Stimulated activated CD4-positive, alpha-beta T cell treated with anti-CD3 and anti-CD28 coated beads, Interleukin-1b, Interleukin-23, amount 100 ng/mL, for 48 hours (primary cell): ENCODE results near the gene LIMK1.
A peak's percentile ranks its signal among the peaks of the same experiment; 100 is the strongest.

Experiments used
- DNase-seq: peaks from one replicate; pipeline ENCODE4 v3.0.0-alpha.2; 2020

LIMK1 gene

GRCh38 chr7:74056096-74056915 lies 27.3 kb upstream of the LIMK1 start:
- DNase-seq, result no peak

DNA sequence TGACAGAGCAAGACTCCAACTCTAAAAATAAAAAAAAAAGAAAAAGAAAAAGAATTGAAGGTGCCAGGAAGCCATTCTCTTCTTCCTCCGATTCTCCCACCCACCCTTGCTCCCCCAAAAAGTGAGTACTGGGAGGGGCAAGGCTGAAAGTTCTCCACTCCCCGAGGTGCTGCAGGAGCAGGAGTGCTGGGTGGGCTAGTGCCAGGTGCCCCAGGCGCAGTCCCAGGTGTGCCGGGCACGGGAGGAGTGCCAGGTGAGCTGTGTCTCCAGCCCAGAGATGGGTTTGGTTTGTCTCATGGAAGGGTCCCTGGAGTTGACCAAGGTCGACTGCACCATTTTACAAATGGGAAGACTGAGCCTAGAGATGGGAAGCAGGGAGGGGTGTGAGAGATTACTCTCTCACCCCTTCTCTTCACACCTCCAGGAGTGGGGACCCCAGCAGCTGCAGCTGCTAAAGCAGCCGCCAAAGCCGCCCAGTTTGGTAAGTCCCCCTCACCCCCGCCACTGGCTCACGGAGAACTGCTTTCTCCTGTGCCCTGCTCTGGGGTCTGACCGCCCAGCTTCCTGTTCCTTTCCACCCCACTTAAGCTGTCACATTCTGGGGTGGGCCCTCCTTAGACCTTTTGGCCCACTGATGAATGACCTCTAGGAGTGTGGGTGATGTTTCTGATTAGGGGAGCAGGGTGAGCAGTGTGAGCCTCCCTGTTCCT lies 26.2 kb upstream of the LIMK1 start:
- DNase-seq, result no peak

- no peak for DNase-seq
These were observed 25.6 kb upstream of the LIMK1 start for GRCh38 chr7:74057987-74058386.

DNA sequence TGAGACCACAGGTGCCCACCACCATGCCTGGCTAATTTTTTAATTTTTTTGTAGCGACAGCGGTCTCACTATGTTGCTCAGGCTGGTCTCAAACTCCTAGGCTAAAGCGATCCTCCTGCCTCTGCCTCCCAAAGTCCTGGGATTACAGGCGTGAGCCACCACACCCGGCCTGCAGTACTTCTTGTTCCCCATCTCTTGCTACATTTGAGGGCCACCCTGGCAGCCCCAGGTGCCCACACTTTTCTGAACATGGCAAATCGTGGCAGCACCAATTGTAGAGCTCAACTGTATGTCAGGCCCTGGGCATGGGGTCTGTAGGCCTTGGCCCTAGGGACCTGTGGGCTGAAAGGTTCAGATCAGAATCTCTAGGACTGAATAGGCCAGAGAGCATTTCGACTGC lies 25.1 kb upstream of the LIMK1 start:
- no peak for DNase-seq

DNA sequence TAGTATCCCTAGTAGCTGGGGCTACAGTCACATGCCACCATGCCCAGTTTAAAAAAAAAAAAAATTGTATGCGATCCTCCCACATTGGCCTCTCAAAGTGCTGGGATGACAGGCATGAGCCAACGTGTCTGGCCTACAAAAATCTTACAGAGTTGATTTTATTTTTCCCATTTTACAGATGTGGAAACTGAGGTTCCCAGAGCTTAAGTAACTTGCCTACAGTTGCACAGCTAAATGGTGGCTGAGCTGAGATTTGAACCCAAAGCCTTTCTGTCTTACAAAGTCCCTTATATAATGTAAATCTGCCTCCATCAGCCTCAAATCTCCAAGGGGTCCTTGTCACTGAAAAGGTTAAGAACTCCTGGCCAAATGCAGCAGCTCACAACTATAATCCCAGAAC lies 24.6 kb upstream of the LIMK1 start:
- no peak for DNase-seq

GRCh38 chr7:74059681-74060588 lies 23.7 kb upstream of the LIMK1 start:
- no peak for DNase-seq

- DNase-seq, result peak; percentile 43
These were observed 21.6 kb upstream of the LIMK1 start for GRCh38 chr7:74061840-74062539.

- DNase-seq, result no peak
These were observed 20.4 kb upstream of the LIMK1 start for GRCh38 chr7:74063223-74063641.

- no peak for DNase-seq
These were observed 20.0 kb upstream of the LIMK1 start for GRCh38 chr7:74063646-74064045.

DNA sequence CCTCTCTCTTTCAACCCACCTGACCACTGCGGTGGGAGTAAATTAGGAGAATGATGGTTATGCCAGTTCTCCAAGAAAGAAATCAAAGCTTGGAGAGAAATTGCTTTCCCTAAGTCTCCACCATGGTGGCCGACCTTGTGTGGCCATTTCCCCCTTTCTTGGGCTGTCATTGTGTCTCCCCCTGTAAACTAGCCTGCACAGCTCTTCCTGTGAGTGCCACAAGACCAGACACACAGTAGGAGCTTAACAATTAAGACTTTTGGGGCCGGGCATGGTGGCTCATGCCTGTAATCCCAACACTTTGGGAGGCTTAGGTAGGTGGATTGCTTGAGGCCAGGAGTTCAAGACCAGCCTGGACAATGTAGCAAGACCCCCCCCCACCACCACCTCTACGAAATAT lies 18.9 kb upstream of the LIMK1 start:
- no peak for DNase-seq

GRCh38 chr7:74066626-74067025 lies 17.0 kb upstream of the LIMK1 start:
- DNase-seq, result no peak

GRCh38 chr7:74068378-74069085 lies 15.1 kb upstream of the LIMK1 start:
- DNase-seq, result no peak

DNA sequence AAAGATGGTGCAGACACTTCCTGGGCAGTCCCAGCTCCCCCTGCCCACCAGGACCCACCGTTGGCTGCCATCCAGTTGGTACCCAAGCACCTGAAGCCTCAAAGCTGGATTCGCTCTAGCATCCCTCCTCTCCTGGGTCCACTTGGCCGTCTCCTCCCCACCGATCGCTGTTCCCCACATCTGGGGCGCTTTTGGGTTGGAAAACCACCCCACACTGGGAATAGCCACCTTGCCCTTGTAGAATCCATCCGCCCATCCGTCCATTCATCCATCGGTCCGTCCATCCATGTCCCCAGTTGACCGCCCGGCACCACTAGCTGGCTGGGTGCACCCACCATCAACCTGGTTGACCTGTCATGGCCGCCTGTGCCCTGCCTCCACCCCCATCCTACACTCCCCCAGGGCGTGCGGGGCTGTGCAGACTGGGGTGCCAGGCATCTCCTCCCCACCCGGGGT lies 14.5 kb upstream of the LIMK1 start:
- no peak for DNase-seq

DNA sequence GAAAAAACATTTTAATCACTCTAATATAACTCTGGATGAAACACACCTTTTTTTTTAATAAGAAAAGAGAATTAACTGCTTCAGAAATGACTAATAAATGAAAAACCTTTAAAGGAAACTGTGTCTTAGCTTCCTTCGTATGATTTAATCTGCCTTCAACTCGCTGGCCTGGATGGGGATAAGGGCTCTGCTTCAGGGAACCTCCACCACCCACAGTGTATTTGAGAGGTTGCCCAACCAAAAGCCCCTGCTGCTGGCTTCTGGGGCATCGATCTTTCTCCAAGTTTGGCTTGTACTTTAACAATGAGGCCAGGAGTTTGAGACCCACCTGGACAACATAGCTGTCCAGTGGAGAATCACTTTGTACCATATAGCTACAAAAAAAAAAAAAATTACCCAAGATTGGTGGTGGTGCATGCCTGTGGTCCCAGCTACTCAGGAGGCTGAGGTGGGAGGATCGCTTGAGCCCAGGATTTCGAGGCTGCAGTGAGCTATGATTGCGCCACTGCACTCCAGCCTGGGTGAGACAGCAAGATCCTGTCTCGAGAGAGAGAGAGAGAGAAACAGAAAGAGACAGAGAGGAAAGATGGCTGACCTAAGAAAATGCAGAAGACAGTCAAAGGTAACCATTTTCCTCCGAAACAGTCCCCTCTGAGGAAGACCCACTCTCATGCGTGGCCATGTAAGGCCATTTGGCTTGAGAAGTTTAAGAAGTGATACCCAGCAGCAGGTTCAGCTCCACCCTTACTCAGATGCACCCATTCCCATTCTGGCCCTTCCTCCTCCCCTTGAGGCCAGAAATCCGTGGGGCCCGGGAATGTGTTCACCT lies 13.6 kb upstream of the LIMK1 start:
- no peak for DNase-seq

DNA sequence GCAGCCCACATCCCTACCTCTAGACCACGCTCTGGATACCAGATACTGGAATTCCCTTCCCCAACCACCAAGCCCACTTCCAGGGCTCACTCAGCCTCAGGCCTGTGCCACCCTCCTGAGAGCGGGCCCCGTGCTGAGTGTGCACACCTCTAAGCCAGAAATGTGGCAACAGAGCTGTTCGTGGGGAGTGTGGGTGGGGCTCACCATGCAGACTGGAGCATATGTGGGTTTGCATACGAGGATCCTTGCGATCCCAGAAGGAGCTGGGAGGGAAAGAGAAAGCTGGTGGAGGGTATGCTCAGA lies 13.0 kb upstream of the LIMK1 start:
- no peak for DNase-seq

- no peak for DNase-seq
These were observed 12.5 kb upstream of the LIMK1 start for GRCh38 chr7:74071121-74071520.

DNA sequence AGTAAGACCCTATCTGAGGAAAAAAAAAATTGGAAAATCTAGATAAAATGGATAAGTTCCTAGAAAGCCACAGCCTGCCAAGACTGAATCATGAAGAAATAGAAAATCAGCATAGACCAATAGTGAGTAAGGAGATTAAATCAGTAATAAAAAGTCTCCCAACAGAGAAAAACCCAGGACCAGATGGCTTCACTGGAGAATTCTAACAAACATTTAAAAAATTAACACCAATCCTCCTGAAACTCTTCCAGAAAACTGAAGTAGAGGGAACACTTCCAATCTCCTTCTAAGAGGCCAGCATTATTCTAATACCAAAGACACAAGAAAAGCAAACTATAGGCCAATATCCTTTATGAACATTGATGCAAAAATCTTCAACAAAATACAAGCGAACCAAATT lies 8.8 kb upstream of the LIMK1 start:
- no peak for DNase-seq

- DNase-seq, result no peak
These were observed 5.1 kb upstream of the LIMK1 start for GRCh38 chr7:74078461-74078860.

DNA sequence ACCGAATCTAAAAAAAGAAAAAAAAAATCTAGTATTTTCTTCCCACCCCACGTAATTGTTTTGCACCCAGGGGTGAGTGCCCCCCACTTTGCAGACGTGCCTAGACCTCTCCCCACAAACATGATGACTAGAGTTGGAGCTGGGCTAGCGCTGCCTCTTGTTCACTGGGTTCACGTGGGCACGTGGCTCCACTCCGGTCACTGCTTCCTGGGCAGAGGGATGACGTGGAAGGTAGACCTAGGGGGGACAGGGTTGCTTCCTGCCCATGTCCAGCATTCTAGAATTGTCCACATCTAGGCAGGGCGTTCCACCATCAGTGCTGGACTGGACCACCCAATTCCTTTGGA lies 861 bp upstream of the LIMK1 start:
- DNase-seq, result no peak

- peak; percentile 22 for DNase-seq
These were observed 521 bp downstream of the LIMK1 start for GRCh38 chr7:74083928-74084721.
